Measurements from ENCODE around the gene IQGAP2.
"Not testable (repeated sequence)": the region's sequence is repeated elsewhere in the genome, so short reads cannot be mapped to it uniquely, and the experiment has no call there.

The IQGAP2 gene

GRCh38 chr5:76672242-76672641 lies 269.2 kb downstream of the IQGAP2 start:
- POLR2A ChIA-PET: no interaction called here
- no peak for TF ChIP-seq ELF4 (IDR thresholded peaks at IDR 0.05)
- no peak for TF ChIP-seq LEF1 (IDR thresholded peaks at IDR 0.05; ENCODE audit: borderline replicate concordance)
- TF ChIP-seq ZNF384 (IDR thresholded peaks at IDR 0.05): no peak
- CTCF ChIA-PET: no interaction called here
- DNase-seq (ENCODE audit: extremely low spot score): no peak

GRCh38 chr5:76673125-76673524 lies 270.0 kb downstream of the IQGAP2 start:
- DNase-seq (ENCODE audit: extremely low spot score): no peak
- ChIA-PET CTCF (no interaction called here), POLR2A (no interaction called here)
- TF ChIP-seq NFRKB (IDR thresholded peaks at IDR 0.05): no peak
- TF ChIP-seq FOXK2 (IDR thresholded peaks at IDR 0.05): no peak
- no peak for TF ChIP-seq SUZ12 (IDR thresholded peaks at IDR 0.05)
- TF ChIP-seq FOXM1 (IDR thresholded peaks at IDR 0.05; ENCODE audit: borderline replicate concordance): no peak
- no peak for TF ChIP-seq ELF4 (IDR thresholded peaks at IDR 0.05)
- TF ChIP-seq FOXA1 (IDR thresholded peaks at IDR 0.05): no peak
- no peak for TF ChIP-seq LEF1 (IDR thresholded peaks at IDR 0.05; ENCODE audit: borderline replicate concordance)
- no peak for TF ChIP-seq L3MBTL2 (conservative IDR thresholded peaks at IDR 0.05)
- TF ChIP-seq HDGF (IDR thresholded peaks at IDR 0.05; ENCODE audit: borderline replicate concordance): no peak
- no peak for TF ChIP-seq ZNF384 (IDR thresholded peaks at IDR 0.05)

DNA sequence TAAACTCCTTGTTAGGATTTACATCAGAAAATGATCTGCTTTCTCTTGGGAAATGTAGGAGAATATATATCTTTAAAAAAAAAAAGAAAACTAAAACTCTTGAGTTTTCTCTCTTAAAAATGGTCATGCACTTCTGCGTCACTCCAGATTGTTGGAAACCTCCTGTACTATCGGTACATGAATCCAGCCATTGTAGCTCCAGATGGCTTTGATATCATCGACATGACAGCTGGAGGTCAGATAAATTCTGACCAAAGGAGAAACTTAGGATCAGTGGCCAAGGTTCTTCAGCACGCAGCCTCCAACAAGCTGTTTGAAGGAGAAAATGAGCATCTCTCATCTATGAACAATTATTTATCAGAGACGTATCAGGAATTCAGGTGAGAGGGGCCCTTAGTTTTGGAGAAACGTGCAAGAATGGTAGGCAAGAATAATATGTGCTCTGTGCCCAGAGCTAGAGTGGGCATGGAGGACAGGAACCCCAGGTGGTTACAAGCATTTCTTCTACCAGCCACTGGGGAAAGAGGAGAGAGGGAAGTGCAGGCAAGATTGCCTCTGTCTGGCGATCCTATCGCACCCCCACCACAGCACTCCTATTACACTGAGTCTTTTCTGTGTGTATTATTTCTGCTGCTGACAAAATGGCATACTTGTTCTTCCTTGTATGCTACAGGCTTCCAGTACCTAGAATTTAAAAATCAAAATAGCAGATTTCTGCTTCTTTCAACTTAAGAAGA lies 271.4 kb downstream of the IQGAP2 start:
- POLR2A ChIA-PET: no interaction called here
- TF ChIP-seq FOXM1 (IDR thresholded peaks at IDR 0.05; ENCODE audit: borderline replicate concordance) (no peak), TARDBP (IDR thresholded peaks at IDR 0.05) (no peak), LEF1 (IDR thresholded peaks at IDR 0.05; ENCODE audit: borderline replicate concordance) (no peak), NFRKB (IDR thresholded peaks at IDR 0.05) (no peak), CTBP1 (IDR thresholded peaks at IDR 0.05; ENCODE audit: borderline replicate concordance) (no peak), SP1 (IDR thresholded peaks at IDR 0.05) (no peak), ELF4 (IDR thresholded peaks at IDR 0.05) (no peak), SUZ12 (IDR thresholded peaks at IDR 0.05) (no peak), L3MBTL2 (conservative IDR thresholded peaks at IDR 0.05) (no peak), ARNT (IDR thresholded peaks at IDR 0.05) (no peak)
- TF ChIP-seq, protein P1, sequence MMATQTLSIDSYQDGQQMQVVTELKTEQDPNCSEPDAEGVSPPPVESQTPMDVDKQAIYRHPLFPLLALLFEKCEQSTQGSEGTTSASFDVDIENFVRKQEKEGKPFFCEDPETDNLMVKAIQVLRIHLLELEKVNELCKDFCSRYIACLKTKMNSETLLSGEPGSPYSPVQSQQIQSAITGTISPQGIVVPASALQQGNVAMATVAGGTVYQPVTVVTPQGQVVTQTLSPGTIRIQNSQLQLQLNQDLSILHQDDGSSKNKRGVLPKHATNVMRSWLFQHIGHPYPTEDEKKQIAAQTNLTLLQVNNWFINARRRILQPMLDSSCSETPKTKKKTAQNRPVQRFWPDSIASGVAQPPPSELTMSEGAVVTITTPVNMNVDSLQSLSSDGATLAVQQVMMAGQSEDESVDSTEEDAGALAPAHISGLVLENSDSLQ (IDR thresholded peaks at IDR 0.05): no peak
- no peak for DNase-seq (ENCODE audit: extremely low spot score)
- CTCF ChIA-PET: interaction anchor here (0.6 to 0.7 kb wide), 2 partner anchors 62 to 810 kb away, joined by 3 read pairs; no protein-coding TSS in a partner anchor

- ChIA-PET CTCF (no interaction called here), POLR2A (interaction anchor here (0.5 kb wide), 1 partner anchor 376 kb away, joined by 3 read pairs; no protein-coding TSS in a partner anchor)
- DNase-seq (ENCODE audit: extremely low spot score): no peak
- TF ChIP-seq L3MBTL2 (conservative IDR thresholded peaks at IDR 0.05) (no peak), BHLHE40 (IDR thresholded peaks at IDR 0.05; ENCODE audit: borderline replicate concordance) (no peak), HDGF (IDR thresholded peaks at IDR 0.05; ENCODE audit: borderline replicate concordance) (no peak), LEF1 (IDR thresholded peaks at IDR 0.05; ENCODE audit: borderline replicate concordance) (no peak), SUZ12 (IDR thresholded peaks at IDR 0.05) (no peak), SP1 (IDR thresholded peaks at IDR 0.05) (no peak), FOXM1 (IDR thresholded peaks at IDR 0.05; ENCODE audit: borderline replicate concordance) (no peak), ZNF384 (IDR thresholded peaks at IDR 0.05) (no peak), FOXA1 (IDR thresholded peaks at IDR 0.05) (no peak), CTBP1 (IDR thresholded peaks at IDR 0.05; ENCODE audit: borderline replicate concordance) (no peak), ELF4 (IDR thresholded peaks at IDR 0.05) (no peak), NFRKB (IDR thresholded peaks at IDR 0.05) (no peak), ARNT (IDR thresholded peaks at IDR 0.05) (no peak), FOXK2 (IDR thresholded peaks at IDR 0.05) (no peak)
- TF ChIP-seq, protein P1 (IDR thresholded peaks at IDR 0.05): no peak
Measured at GRCh38 chr5:76675364-76675763, 272.3 kb downstream of the IQGAP2 start.

GRCh38 chr5:76677849-76678472 lies 274.9 kb downstream of the IQGAP2 start:
- TF ChIP-seq CTBP1 (IDR thresholded peaks at IDR 0.05; ENCODE audit: borderline replicate concordance) (no peak), L3MBTL2 (conservative IDR thresholded peaks at IDR 0.05) (no peak), SP1 (IDR thresholded peaks at IDR 0.05) (no peak)
- POLR2A ChIA-PET: interaction anchor here (0.5 kb wide), 1 partner anchor 410 kb away, joined by 3 read pairs; no protein-coding TSS in a partner anchor
- CTCF ChIA-PET: interaction anchor here (1.0 kb wide), 1 partner anchor 12 kb away, joined by 5 read pairs; no protein-coding TSS in a partner anchor
- DNase-seq (ENCODE audit: extremely low spot score): no peak

DNA sequence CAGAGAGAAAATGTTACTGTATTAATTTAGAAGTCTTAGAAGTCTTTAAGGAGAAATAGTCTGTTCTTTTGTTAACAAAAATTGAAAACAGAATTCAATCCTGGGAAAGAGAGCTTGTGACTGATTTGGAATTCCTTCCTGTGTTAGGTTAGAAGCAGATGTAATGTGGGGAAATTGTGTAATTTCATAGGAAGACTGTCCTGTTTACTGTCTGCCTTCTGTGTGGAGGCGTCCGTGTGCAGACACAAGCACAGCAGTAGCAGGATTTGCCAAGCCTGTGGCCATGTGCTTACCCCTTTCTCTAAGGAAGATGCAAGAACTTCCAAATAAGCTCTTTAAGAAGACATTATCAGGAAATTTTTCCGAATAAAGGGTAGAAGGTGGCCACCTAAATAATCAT lies 276.1 kb downstream of the IQGAP2 start:
- no peak for DNase-seq (ENCODE audit: extremely low spot score)
- ChIA-PET CTCF (no interaction called here), POLR2A (no interaction called here)
- TF ChIP-seq LEF1 (IDR thresholded peaks at IDR 0.05; ENCODE audit: borderline replicate concordance) (no peak), HDGF (IDR thresholded peaks at IDR 0.05; ENCODE audit: borderline replicate concordance) (no peak), NFRKB (IDR thresholded peaks at IDR 0.05) (no peak), TARDBP (IDR thresholded peaks at IDR 0.05) (no peak), ZNF384 (IDR thresholded peaks at IDR 0.05) (no peak), L3MBTL2 (conservative IDR thresholded peaks at IDR 0.05) (no peak), FOXA1 (IDR thresholded peaks at IDR 0.05) (no peak), SP1 (IDR thresholded peaks at IDR 0.05) (no peak), ELF4 (IDR thresholded peaks at IDR 0.05) (no peak), BHLHE40 (IDR thresholded peaks at IDR 0.05; ENCODE audit: borderline replicate concordance) (no peak), FOXK2 (IDR thresholded peaks at IDR 0.05) (no peak), CTBP1 (IDR thresholded peaks at IDR 0.05; ENCODE audit: borderline replicate concordance) (no peak)

GRCh38 chr5:76680826-76681225 lies 277.7 kb downstream of the IQGAP2 start:
- CTCF ChIA-PET: interaction anchor here (0.7 kb wide), 1 partner anchor 282 kb away, joined by 5 read pairs; no protein-coding TSS in a partner anchor
- POLR2A ChIA-PET; DNase-seq (ENCODE audit: extremely low spot score): not testable (repeated sequence)
